HG02623 (cell line): ENCODE results near the gene KRT37.

Experiments used
- ATAC-seq: cut with Tn5 transposase; IDR thresholded peaks from one replicate; pipeline ENCODE4 v1.9.1; 2021; ENCODE audit warnings: moderate library complexity; ENCODE audit not compliant: unreplicated experiment

KRT37 gene

DNA sequence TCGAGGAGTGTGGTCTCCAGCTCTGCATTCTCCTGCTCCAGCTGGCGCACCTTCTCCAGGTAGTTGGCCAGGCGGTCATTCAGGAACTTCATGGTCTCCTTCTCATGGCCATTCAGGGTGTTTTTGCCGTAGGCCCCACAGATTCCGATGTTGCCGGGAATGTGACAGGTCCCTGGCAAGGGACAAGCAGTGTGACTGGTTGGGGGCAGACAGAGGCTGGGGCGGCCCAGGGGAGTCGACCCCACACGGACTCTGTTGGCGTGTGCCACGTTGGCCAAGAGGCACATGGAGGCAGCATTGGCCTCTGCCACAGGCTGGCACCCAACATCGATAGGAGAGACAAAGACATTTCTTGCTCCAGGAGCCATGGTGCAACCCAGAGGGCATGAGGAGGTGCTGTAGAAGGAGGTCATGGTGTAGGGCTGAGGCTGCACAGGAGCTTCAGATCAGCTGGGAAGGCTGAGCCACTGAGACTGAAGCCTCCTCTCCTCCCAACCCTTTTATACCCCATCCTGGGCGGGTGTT lies at the start of gene KRT37:
Gene KRT37 (minus strand): TSS at position 475 of the 525 bp plus-strand sequence. CDS start 62 bp downstream, at position 413.
- no peak for ATAC-seq

DNA sequence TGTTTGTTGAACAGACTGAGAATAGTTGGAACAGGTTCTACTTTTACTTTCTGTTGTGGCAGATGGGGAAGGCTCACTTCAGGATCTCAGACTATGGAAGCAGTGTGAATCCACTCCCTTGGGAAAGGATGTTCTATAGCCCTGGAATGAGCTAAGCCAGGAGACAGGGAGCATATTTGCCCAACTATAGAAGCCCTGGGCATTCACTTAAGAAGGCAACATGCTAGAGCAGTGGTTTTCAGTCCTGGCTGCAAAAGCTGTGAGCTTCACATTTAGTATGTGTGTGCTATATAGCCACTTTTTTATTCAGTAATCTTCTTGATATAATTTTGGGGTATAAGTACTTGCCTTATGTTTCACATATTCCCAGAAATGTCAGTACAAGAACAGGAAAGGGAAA lies 44.0 kb upstream of the KRT37 start:
- ATAC-seq = no peak

GRCh38 chr17:41467561-41467960 lies 43.2 kb upstream of the KRT37 start:
- ATAC-seq = no peak

DNA sequence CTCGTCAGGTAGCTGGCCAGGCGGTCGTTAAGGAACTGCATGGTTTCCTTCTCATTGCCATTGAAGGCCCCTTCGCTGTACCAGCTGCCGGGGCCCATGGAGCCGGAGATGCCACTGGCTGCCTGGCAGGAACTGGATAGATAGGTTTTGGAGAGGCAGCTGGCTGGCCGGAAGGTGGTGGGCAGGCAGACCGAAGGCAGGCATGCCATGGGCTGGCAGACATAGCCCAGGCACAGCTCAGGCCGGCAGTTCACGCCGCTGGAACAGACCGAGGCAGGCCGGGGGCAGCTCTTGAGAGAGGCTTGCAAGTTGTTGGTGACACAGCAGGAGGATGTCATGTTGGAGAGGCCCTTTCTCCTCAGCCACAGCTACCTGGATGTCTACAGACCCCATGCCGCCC lies 42.6 kb upstream of the KRT37 start, which contains the start of gene KRT32:
Gene KRT32 (minus strand): TSS at position 399 of the 400 bp plus-strand sequence. CDS start 61 bp downstream, at position 338.
- ATAC-seq = no peak

GRCh38 chr17:41464682-41465081 lies 40.3 kb upstream of the KRT37 start:
- no peak for ATAC-seq

GRCh38 chr17:41464173-41464572 lies 39.8 kb upstream of the KRT37 start:
- no peak for ATAC-seq

DNA sequence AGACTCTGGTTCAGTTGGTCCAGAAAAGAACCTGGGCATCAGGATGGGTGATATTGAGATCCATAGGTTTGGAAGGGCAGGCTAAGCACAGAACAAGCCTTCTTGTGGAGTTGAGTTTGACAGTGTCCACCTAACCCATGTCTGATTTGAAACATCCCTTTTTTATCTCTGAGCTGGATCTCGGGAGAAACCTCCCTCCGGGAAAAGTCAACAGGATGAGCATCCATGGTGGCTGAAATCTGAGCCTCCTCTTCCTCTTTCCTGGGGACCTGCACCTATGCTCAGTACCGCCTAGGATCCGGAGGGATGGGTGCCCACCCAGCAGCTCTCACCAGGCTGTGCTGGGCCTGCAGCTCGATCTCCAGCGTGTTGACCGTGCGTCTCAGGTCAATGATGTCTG lies 39.4 kb upstream of the KRT37 start:
- no peak for ATAC-seq

- ATAC-seq = no peak
Measured at GRCh38 chr17:41462705-41463104, 38.3 kb upstream of the KRT37 start.

GRCh38 chr17:41457676-41458075 lies 33.3 kb upstream of the KRT37 start:
- no peak for ATAC-seq

DNA sequence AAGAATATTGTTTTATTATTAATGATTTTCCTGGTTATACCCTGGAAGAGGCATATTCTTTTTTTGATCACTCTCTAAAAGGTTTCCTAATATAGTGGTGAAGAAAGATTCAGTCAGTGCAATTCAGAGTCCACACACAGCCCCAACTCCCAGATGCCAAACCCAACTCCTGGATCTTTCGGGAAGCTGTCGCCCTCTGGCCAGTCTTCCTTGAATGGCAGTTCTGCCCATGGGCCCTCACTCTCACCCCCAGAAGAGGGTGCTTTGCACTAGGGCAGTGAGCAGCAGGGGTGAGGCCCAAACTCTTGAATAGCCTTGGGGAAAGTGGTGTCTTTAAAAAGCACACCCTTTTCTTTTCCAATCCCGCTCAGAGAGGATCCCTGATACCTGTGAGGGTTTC lies 31.8 kb upstream of the KRT37 start:
- ATAC-seq = no peak

GRCh38 chr17:41455236-41455635 lies 30.9 kb upstream of the KRT37 start:
- no peak for ATAC-seq

GRCh38 chr17:41453066-41453465 lies 28.7 kb upstream of the KRT37 start:
- no peak for ATAC-seq

DNA sequence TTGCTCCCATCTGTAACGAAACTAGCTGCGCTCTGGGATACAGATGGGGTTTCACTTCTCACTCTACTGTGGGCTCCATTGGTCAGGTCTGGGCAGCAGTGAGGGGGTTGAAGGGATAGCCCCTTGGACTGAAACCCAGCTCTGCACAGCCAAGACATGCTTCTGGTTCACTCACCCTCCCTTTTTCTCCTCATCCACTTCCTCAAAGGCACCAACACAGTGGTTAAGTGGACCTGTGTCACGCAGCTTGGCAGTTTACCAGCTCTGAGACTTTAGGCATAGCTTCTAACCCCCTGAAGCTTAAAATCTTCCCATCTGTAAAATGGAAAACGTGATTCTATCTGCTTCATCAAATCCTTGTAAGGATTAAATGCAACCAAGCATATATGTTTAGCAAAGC lies 27.9 kb upstream of the KRT37 start:
- ATAC-seq = no peak

- ATAC-seq = no peak
Measured at GRCh38 chr17:41451154-41451728, 26.9 kb upstream of the KRT37 start.

GRCh38 chr17:41449008-41449407 lies 24.6 kb upstream of the KRT37 start:
- ATAC-seq = no peak

- ATAC-seq = no peak
Measured at GRCh38 chr17:41448506-41448905, 24.1 kb upstream of the KRT37 start.

- no peak for ATAC-seq
Measured at GRCh38 chr17:41446806-41447205, 22.4 kb upstream of the KRT37 start.

- no peak for ATAC-seq
Measured at GRCh38 chr17:41444640-41445039, 20.3 kb upstream of the KRT37 start.

GRCh38 chr17:41444186-41444585 lies 19.8 kb upstream of the KRT37 start:
- ATAC-seq = no peak

DNA sequence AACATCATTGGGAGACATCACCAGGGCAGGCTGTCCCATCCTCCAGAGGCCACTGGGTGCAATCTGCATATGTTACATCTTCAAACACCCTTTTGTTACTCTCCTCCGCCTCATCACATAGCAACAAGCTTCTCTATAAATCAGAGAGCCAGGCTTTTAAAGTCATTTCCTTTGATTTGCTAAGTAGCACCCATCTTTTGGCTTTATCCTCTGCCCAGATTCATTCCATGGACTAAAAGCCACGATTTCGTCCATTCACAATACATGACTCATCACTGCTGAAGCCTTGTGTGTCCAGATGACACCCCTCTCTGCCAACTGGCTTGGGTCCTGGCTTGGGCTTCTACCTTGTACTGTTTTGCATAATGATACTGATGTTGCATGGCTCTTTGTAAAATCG lies 18.4 kb upstream of the KRT37 start:
- ATAC-seq = no peak

GRCh38 chr17:41440531-41441033 lies 16.2 kb upstream of the KRT37 start, which contains the start of gene KRT38:
KRT38 (minus strand) TSS chr17:41440983; CDS start chr17:41440921, 62 bp downstream.
- ATAC-seq = no peak

DNA sequence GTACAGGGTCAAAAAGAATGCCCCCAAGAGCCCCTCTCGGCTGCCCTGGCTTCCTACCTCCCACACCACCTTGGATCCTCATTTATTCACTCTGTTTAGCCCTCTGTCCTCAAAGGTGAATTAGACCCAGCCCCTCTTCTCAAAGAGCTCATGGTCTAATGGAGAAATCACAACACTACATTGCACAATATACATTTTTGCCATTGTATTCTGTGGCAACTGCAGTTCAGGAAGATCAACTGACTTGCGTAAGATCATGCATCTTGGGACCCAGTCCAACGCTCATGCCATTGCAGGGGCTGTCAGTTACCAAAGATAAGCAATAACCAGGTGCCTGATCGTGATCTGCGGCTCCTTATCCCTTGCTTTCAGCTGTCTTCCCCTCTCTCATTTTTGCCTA lies 15.0 kb upstream of the KRT37 start:
- no peak for ATAC-seq

DNA sequence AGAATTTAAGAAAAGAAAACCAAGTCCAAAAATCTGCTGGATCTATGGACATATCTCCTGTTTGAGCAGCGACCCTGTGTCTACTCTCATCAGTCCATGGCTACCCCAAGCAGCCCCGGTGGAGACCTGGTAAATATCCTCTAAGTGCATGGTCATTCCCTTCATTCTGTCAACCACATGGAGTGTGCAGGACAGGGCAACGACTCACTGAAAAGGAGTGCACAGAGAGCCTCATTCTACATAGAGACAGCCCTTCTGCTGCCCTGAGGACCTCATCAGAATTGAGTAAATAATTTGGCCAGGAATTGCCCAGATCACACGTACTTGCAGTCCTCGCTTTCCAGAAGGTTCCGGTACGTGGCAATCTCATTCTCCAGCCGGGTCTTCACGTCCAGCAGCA lies 13.4 kb upstream of the KRT37 start:
- ATAC-seq = no peak
